Astrocyte of the spinal cord (primary cell): ENCODE results near the gene KDM8.

Source experiments
- DNase-seq: peaks from one replicate; pipeline ENCODE4 v3.0.0; 2011; ENCODE audit warnings: low read depth, low spot score
- H3K4me3 ChIP-seq: 2 replicates; pipeline ENCODE4 v1.5.1; 2011; ENCODE audit warnings: low read depth, mild to moderate bottlenecking, low read length, moderate library complexity
- in situ Hi-C: cut with HindIII; loops from 2 replicates; pipeline ENCODE4 v1.10.0; 2017; ENCODE audit warnings: low sequenced_read_pairs
- TF ChIP-seq, protein P1 (sequence below): IDR thresholded peaks from 2 replicates; pipeline ENCODE4 v1.5.1; 2012; ENCODE audit warnings: low read depth, mild to moderate bottlenecking, low read length, inconsistent platforms

KDM8 gene

DNA sequence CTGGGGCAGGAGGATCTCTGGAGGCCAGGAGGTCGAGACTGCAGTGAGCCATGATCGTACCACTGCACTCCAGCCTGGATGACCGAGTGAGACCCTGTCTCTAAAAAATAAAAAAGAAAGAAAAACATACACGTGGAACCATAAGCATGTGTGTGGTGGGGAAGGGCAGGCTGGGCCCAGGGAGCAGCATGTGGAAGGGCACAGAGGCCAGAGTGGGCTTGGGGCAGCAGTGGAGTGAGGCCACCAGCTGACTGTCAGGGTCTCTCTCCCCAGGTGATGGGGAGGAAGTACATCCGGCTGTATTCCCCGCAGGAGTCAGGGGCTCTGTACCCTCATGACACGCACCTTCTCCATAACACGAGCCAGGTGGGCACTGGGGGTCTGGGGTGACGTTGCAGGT is 16.8 kb downstream of the KDM8 start:
- no peak for DNase-seq
- in situ Hi-C loops, result no loop called here
- H3K4me3 ChIP-seq, result no peak overlapping the region
- TF ChIP-seq, protein P1, sequence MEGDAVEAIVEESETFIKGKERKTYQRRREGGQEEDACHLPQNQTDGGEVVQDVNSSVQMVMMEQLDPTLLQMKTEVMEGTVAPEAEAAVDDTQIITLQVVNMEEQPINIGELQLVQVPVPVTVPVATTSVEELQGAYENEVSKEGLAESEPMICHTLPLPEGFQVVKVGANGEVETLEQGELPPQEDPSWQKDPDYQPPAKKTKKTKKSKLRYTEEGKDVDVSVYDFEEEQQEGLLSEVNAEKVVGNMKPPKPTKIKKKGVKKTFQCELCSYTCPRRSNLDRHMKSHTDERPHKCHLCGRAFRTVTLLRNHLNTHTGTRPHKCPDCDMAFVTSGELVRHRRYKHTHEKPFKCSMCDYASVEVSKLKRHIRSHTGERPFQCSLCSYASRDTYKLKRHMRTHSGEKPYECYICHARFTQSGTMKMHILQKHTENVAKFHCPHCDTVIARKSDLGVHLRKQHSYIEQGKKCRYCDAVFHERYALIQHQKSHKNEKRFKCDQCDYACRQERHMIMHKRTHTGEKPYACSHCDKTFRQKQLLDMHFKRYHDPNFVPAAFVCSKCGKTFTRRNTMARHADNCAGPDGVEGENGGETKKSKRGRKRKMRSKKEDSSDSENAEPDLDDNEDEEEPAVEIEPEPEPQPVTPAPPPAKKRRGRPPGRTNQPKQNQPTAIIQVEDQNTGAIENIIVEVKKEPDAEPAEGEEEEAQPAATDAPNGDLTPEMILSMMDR, result no peak

DNA sequence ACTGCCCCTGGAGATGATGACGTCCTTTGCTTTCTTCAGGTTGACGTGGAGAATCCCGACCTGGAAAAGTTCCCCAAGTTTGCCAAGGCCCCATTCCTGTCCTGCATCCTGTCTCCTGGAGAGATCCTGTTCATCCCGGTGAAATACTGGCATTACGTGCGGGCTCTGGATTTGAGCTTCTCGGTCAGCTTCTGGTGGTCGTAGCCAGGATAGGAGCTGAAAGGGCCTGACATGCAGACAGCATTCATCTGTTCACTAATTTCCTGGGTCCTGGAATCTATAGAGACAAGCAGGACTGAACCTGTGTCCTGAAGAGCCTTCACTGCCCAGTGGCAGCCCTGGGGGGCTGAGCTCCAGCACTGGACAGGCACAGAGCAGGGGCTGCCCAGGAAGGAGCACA is 17.2 kb downstream of the KDM8 start:
- no peak overlapping the region for H3K4me3 ChIP-seq
- no peak for DNase-seq
- in situ Hi-C loops, result no loop called here
- TF ChIP-seq, protein P1, result no peak

DNA sequence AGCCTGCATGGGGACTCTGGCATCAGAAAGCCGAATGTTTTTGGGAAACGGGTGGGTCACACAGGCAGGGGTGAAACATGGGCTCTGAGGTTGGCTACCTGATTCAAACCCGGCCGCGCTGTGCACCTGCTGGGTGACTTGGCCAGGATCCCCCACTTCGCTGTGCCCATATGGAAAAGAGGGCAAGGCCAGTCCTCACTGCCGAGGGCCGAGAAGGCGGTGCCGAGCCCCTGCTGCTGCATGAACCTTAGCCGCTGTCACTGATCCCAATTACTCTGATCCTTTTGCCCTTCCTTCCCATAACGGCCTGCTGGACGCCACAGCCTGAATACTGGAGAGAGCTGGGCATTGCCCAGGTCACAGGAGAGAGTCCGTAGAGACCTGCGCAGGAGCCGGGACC is 17.7 kb downstream of the KDM8 start:
- no peak for DNase-seq
- TF ChIP-seq, protein P1, result no peak
- in situ Hi-C loops, result no loop called here
- no peak overlapping the region for H3K4me3 ChIP-seq

DNA sequence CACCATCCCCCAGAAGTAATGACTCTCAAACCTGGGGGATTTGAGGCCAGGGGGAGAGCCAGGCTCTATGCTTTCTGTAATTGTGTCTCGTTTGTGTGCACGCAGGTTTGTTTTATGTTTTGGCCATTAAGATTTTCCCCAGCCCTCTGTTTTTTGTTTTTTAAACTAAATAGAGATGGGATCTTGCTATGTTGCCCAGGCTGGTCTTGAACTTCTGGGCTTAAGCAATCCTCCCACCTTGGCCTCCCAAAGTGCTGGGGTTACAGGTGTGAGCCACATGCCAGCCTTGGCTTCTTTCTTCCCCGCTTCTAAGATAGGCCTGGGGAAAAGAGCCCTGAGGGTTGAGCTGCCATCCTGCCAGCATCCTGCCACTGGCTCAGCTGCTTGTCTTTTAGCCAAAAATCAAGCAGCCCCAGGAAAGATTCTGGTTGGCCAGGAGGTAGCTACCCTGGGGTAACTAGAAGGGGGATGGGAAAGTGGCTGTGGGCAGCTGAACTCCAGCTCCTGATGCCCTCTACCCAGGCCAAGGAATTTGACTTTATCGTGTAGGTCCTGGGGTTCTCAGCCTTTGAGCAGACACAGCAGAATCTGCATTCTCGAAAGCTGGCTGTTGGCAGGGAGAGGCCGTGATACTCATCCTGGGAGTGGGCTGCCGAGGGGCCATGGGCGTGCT is 18.4 kb downstream of the KDM8 start:
- H3K4me3 ChIP-seq, result no peak overlapping the region
- in situ Hi-C loops, result no loop called here
- TF ChIP-seq, protein P1, result no peak
- DNase-seq, result no peak

DNA sequence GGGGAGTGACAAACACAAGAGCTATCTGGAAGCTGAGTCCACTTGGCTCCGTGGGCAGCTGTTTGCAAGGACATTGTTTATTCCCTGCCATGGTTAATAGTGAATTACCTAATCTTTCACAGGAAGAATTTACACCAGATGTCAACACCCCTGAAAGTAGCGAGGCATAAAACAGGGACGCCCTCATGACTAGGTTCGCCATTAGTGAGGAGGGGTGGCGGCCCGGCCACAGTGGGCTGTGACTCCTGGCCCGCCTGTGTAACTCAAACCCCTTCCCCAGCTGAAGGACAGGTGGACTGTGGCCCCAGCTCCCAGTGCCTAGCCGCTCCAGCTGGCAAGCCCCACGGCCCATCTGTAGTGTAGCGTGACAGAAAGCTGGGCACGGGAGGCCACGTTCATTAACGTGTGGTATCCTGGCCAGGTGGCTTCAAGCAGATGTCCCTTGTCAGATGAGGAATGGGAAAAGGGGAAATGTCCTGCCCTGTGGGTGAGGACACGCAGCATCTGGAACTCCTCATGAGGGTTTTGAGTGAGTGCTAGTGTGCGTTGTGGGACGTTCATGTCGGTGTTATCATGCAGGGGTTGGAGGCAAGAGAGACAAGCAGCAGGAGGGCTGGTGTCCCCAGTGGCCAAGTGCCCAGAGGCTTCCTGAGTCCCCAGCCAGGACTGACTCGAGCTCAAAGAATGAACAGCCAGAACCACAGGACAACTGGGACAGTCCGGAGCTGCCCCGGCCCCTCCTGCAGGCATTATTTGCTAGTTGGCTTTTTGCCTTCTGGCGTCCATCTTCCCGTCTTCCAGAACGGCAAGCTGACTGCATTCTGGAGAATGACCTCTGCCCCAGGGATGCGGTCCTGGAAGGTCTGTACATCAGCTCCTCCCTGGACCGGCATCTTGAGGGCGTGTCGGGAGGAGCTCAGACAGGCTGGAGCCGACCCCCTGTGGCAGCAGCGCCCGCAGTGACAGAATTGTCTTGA is 19.2 kb downstream of the KDM8 start:
- TF ChIP-seq, protein P1, result no peak
- H3K4me3 ChIP-seq, result no peak overlapping the region
- in situ Hi-C loops, result no loop called here
- peak; percentile 54 for DNase-seq

DNA sequence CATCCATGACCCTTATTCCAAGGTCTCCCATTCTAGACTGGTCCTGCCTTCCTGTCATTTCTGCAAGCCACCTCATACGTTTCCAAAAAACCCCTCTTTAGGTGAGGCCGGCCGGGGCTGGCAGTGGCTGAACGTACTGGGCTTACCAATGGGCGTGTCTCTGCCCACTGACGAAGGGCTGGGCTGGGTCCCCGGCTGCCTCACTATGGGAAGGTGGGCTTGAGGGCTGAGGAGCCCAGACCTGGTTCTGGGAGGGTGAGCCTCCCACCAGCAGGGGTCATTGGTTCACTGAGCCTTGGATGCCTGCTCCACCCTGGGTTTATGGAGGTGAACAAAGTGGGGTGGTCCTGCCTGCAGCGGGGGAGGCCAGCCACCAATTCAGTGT is 19.9 kb downstream of the KDM8 start:
- H3K4me3 ChIP-seq, result no peak overlapping the region
- in situ Hi-C loops, result no loop called here
- DNase-seq, result no peak
- TF ChIP-seq, protein P1, result no peak
